Activated T-cell treated with anti-CD3 and anti-CD28 coated beads for 1 hour (primary cell): ENCODE measurements around the gene XKR3.
"Not testable (repeated sequence)": the region's sequence is repeated elsewhere in the genome, so short reads cannot be mapped to it uniquely, and the experiment has no call there.

ENCODE experiments used
- DNase-seq: peaks from one replicate; pipeline ENCODE4 v3.0.0-alpha.2; 2020; ENCODE audit warnings: low read depth

Gene XKR3

DNA sequence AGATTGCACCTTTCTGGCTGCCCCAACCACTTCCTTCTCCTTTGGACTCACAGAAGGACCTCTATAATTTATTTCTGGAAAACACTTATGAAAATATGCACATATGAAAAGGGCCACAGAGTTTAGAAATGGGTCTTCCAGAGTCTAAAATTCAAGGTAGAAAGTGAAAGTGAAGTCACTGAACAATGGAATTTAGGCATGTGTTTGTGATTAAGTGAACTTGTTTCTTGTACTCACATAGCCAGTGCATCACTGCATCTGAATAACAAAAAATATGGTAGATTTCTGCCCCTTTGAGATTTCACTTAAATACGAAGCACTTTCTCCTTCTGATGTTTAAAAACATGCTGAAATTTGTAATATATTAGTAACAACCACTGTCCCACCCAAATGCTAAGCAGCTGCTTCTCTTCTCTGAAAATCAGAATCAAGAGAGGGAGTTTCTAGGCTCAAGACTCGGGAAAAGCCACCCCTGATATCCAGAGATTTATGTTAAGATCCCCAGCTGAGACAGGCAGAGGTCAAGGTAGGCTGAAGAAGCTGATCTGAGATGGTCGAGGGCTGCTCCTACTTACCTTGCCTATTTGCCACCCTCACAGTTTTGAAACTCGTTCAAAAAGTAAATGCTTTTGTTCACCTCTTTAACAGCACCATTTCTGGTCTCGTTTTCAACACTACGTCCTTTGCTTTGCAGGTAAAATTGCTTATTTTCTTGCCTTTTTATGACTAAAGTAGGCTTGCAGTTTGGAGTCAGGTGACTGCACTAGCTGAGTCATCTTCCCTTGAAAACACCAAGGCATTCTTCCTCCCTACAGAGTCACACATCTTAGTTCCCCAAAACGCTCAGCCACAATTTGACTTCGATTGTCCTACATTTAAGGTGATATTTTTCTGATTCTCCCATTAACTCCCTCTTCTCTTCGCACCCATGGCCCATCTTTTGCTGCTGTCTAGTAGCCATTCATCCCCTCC is at the start of gene XKR3:
Gene XKR3 (minus strand): TSS at position 696 of the 972 bp plus-strand sequence. CDS start 17,338 bp downstream, outside the sequence.
- DNase-seq, result no peak

- not testable (repeated sequence) for DNase-seq
Observed at GRCh38 chr22:16869640-16870039, 44.4 kb upstream of the XKR3 start.

- DNase-seq, result no peak
Observed at GRCh38 chr22:16866167-16866566, 41.0 kb upstream of the XKR3 start.

DNA sequence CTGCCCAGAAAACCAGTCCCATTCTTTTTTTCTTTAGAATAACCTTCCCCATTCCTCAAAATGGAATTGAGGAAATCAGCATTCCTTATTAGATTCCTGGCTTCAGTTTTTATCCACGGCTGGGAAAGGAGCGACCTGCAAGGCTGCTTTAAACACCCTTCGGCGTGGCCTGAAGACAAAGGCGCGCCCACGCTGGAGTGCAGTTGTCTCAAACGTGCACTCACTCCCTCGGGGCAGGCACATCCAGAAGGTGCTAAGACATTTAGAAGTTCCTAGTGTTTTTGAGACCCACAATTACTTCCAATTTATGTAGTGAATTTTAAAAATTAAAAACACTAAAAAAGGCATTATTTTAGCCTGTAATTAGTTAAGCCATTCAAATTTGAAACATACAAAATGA is 31.6 kb upstream of the XKR3 start:
- not testable (repeated sequence) for DNase-seq

DNA sequence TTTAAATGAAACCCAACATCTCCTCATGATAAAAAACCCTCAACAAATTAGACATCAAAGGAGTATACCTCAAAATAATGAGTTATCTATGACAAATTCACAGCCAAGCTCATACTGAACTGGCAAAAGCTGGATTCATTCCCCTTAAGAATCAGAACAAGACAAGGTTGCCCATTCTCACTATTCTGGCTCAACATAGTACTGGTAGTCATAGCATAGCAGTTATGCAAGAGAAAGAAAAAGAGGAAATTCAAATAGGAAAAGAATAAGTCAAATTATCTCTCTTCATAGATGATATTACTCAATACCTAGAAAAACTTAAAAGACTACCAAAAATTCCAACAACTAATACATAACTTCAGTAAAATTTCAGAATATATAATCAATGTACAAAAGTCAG is 29.4 kb upstream of the XKR3 start:
- no peak for DNase-seq

DNA sequence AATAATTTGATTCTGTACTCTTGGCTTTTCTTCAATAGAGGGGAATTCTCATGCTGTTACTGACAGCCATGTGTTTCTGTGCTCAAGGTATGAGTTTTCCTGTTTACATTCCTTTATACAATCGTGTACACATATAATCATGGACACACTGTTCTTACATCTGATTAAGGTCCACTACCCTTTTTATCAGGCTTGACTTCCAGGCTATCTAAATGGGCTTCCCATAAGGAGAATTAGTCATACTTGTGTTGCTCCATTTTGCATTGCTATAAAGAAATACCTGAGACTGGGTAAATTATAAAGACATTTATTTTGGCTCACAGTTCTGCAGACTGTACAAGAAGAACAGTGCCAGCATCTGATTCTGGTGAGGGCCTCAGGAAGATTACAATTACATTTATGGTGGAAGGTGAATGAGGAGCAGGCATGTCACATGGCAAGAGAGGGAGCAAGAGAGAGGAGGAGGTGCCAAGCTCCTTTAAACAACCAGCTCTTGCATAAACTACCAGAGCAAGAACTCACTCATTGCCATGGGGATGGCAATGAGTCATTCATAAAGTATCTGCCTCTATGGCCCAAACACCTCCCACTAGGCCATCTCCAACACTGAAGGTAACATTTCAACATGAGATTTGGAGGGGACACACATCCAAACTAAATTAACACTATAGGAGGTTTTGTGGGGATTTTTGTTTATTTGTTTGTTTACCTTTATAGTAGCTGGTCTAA is 26.2 kb upstream of the XKR3 start:
- DNase-seq, result not testable (repeated sequence)

DNA sequence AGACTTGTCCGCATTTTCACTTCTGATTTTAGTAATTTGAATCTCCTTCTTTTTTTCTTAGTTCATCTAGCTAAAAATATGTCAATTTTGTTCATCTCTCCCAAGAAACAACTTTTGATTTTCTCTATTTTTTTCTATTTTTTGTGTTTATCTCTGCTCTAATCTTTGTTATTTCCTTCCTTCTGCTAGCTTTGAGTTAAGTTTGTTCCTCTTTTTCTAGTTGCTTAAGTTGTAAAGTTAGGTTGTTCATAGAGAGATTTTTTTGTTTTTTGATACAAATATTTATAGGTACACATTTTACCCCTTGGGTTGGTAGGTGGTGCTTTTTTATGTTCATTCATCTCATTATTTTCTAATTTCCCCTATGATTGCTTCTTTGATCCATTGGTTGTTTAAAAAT is 22.1 kb upstream of the XKR3 start:
- no peak for DNase-seq

DNA sequence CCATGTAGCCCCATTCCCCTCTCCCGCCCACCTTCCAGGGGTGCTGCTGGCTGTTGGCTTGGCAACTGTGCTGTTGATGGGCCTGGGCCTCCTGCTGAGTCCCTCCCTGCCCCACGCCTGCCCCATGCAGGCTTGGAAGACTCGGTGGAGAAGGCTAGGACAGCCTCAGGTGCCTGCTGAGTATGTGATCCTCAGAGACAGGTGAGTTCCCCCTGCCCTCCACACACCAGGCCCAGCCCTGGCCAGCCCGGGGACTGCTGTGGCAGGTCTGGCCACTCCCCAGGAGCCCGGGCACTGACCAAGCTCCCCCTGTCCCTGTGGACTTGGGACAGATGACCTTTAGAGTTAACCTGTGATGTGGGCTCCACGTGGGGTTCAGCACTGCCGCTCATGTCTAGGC is 20.7 kb upstream of the XKR3 start:
- DNase-seq, result no peak

- DNase-seq, result no peak
Observed at GRCh38 chr22:16845465-16845864, 20.3 kb upstream of the XKR3 start.

DNA sequence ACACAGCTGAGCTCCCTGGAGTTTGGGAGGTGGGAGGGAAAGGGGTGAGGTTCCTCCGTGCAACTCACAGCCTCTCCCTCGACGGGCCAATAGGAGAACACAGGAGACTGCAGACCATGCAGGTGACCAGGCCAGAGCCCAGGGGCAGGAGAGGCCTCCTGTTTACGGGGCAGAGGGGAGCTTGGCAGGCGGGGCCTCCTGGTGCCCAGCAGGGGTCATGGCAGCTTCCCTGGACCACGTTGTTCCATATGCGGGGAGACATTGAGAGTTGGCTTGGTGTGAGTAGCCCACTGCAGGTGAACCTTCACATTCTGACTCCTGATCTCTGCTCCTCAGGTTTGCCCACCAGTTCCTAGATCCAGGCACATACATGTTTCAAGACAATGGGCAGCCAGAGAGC is 19.3 kb upstream of the XKR3 start:
- no peak for DNase-seq

- DNase-seq, result no peak
Observed at GRCh38 chr22:16838073-16838472, 12.9 kb upstream of the XKR3 start.

GRCh38 chr22:16834971-16835370 is 9.8 kb upstream of the XKR3 start:
- no peak for DNase-seq

DNA sequence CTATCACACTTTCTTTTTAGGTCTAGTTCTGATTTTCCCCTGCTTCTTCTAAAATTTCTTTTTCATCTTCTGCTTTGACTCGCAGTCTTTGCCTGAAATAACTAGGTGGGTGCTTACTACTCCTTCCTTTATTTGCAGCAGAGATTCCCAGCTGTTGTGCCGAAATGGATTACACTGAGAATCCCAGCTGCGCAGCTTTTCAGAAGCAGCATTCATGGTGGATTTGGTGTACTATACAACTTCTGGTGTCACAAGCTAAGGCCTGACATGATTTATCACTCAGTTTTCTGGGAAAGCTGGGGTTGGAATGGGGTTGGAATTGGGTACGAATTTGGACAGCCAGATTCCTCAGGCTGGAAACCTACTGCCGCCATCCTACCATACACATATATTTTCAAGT is 6.0 kb upstream of the XKR3 start:
- no peak for DNase-seq

DNA sequence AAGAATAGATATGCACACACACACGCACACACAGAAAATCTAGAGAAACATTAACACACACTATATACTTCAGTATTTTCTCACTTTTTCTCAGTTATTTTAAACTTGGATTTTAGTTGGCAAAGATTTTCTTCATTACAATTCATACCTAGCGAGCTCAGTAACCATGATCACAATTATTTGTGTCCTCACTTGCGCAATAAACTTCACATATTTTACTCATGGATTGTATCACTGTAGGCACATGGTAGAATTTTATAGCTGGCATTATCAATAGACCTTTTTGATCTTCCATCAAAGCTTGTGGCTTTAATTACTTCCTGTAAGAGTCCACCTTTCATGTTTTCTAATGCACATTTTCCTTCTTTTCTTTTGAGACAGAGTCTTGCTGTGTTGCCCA is 4.8 kb upstream of the XKR3 start:
- no peak for DNase-seq

DNA sequence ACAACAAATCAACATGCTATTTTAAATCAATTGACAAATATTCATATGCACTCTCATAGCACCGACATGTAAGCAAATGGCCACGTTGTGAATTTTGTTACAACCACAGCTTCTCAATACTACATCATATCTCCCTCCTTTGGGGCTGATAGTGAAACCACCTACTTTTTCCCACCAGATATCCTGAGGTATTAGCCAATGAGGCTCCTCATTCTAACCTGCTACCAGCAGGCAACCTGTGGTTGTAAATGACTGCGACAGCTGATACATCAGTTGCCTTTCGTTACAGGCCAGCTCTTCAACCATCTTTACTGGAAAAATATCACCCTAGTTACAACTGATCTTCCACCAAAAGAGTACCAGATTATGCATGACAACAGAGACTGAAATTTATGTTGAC is 3.7 kb upstream of the XKR3 start:
- no peak for DNase-seq

GRCh38 chr22:16827506-16827905 is 2.3 kb upstream of the XKR3 start:
- DNase-seq, result no peak

DNA sequence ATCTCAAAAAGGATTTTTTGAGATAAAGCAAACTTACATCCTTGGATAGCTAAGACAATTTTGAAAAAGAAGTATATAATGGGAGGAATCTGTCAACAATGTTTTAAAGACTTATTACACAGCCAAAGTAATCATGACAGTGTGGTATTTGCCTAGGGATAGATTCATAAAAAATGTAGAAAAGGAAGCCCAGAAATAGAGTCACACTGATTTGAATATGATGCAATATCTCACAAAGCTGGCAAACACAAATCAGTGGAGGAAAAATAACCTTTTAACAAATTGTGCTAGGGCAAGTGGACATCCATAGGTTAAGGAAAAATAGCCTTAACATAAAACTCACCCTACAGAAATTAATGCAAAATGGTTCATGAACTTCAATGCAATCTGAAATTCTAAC is 6.0 kb downstream of the XKR3 start:
- DNase-seq, result no peak

DNA sequence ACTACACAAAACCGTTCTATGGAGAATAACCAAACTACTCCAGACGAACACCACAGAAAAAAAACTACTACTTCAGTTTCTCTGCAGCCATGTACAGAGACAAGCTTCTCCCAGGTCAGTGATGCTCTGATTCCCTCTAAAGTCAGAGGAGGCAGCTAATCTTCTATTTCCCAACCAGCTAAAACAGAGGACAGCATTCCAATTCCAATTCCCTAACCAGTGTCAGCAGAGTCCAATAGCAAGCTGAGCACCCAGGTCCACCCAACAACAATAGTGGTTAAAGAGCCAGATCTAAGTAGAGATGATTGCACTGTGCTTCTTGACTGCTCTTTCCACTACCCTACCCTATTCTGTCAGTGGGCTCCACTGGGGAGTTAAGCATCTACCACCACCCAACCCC is 6.7 kb downstream of the XKR3 start:
- no peak for DNase-seq

DNA sequence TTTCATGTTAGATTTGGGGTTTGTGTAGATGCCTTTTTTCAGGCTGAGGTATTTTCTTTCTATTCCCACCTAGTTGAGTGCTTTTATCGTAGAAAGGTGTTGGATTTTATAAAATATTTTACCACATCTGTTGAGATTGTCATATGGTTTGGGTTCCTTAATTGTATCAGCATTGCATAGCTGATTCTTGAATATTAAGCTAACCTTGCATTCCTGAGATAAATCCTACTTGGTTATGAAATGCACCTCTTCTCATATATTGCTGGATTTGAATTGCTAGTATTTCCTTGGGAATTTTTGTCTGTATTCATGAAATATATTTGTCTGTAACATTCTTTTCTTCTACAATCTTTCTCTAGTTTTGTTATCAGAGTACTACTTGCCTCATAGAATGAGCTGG is 10.1 kb downstream of the XKR3 start:
- DNase-seq, result no peak

GRCh38 chr22:16810188-16810802 is 14.9 kb downstream of the XKR3 start:
- DNase-seq, result no peak

- no peak for DNase-seq
Observed at GRCh38 chr22:16808744-16809143, 16.5 kb downstream of the XKR3 start.

DNA sequence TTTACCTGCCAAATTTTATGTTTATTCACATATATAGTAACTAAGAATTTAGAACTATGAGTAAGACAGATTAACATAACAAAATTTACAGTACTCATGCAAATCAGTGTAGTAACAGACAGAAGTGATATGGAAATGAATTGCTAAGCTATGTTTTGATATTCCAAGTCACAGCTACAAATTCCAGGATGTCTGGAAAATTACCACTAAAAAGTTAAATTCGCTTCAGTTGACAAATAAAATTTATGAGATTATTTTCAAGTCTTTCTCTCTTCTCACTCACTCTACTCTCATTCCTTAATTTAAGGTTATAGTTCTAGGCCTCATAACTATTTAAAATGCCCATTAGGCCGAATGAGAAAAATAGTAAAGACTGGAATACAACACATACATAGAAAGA is 18.1 kb downstream of the XKR3 start:
- no peak for DNase-seq

- no peak for DNase-seq
Observed at GRCh38 chr22:16806401-16806800, 18.8 kb downstream of the XKR3 start.
